ENCODE data around the gene CHN2.

The CHN2 gene

GRCh38 chr7:29480451-29480850, 285.9 kb downstream of the CHN2 start:
- peak overlapping the region; percentile 17 for H3K27ac ChIP-seq (ENCODE audit: low read depth, low read length)
- peak overlapping the region; percentile 67 to 82 for H3K4me3 ChIP-seq (ENCODE audit: low read depth in 1 of 2, low read length in 2 of 2)
- H3K27me3 ChIP-seq (ENCODE audit: control insufficient read depth in 1 of 2, insufficient read depth in 2 of 2, low read length in 2 of 2), result no peaks in the 10 kb centered on the region
- H3K9ac ChIP-seq (ENCODE audit: low read depth in 1 of 2, low read length in 2 of 2), result peak overlapping the region; percentile 63 to 92
- H3K4me1 ChIP-seq (ENCODE audit: control insufficient read depth in 1 of 2, insufficient read depth in 2 of 2, low read length in 2 of 2), result peaks cover 26 to 43% of the 10 kb centered on the region in 2 donors
- H3K9me3 ChIP-seq (ENCODE audit: control insufficient read depth in 1 of 2, low read length in 2 of 2), result no peaks in the 10 kb centered on the region
- no peaks in the 10 kb centered on the region for H3K36me3 ChIP-seq (ENCODE audit: control insufficient read depth in 1 of 2, insufficient read depth in 2 of 2, low read length in 2 of 2)

DNA sequence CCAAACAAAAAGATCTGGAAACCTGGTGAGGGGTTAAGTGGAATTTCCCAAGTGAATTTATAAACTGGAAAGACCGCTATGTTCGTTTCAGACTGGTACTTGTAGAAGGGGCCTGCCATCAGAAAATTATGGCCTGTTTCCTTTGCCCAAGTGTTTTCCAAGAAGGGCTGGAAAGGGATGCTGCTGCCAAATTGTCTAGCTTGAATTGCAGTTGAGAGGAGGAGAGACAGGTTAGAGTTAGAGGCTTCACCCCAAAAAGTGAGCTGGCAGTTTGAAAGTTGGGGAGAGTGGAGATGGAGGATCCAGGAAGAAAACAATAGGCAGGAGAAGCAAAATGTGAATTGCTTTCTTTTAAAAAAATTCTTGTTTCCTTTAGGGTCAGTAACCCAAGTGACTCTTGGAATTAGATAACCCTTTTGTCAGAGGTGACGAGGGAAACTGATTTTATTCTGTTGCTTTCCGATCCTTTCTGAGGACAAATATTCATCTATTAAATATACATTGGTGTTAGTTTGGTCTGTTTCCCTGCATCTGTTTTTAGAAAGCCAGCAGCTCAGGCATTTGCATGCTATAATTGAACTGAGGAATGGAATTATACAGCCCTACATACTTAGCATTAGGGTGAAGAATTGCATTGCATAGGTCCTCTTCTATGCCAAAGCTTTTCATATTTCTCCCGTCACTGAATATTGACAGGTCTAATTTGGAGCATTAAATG, 286.5 kb downstream of the CHN2 start:
- Histone ChIP-seq H3K27ac (ENCODE audit: low read depth, low read length) (no peak overlapping the region), H3K4me1 (ENCODE audit: control insufficient read depth in 1 of 2, insufficient read depth in 2 of 2, low read length in 2 of 2) (peaks cover 32 to 50% of the 10 kb centered on the region in 2 donors), H3K9ac (ENCODE audit: low read depth in 1 of 2, low read length in 2 of 2) (peak overlapping the region; percentile 63 to 92), H3K27me3 (ENCODE audit: control insufficient read depth in 1 of 2, insufficient read depth in 2 of 2, low read length in 2 of 2) (no peaks in the 10 kb centered on the region), H3K4me3 (ENCODE audit: low read depth in 1 of 2, low read length in 2 of 2) (peak overlapping the region; percentile 67 to 82), H3K9me3 (ENCODE audit: control insufficient read depth in 1 of 2, low read length in 2 of 2) (no peaks in the 10 kb centered on the region), H3K36me3 (ENCODE audit: control insufficient read depth in 1 of 2, insufficient read depth in 2 of 2, low read length in 2 of 2) (no peaks in the 10 kb centered on the region)

DNA sequence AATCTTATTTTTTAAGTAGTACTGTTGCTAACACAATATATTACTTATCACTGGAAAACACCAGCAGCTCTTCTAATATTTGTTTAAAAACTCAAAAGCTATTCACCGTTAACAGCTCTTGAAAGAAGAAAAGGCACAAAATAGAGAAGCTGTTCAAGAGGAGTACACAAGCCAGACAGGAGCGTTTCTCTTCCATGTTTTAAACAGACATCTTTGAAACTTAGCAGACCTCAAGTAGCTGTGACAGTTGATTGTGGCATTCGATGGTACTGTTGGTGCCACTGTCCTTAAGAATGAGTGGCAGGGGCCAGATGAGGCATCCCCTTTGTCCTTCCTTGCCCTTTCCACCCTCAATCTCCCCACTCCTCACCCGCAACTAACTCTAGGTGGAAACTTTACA, 287.5 kb downstream of the CHN2 start:
- Histone ChIP-seq H3K9ac (ENCODE audit: low read depth in 1 of 2, low read length in 2 of 2) (peak overlapping the region; percentile 63 to 79), H3K27ac (ENCODE audit: low read depth, low read length) (no peak overlapping the region)

DNA sequence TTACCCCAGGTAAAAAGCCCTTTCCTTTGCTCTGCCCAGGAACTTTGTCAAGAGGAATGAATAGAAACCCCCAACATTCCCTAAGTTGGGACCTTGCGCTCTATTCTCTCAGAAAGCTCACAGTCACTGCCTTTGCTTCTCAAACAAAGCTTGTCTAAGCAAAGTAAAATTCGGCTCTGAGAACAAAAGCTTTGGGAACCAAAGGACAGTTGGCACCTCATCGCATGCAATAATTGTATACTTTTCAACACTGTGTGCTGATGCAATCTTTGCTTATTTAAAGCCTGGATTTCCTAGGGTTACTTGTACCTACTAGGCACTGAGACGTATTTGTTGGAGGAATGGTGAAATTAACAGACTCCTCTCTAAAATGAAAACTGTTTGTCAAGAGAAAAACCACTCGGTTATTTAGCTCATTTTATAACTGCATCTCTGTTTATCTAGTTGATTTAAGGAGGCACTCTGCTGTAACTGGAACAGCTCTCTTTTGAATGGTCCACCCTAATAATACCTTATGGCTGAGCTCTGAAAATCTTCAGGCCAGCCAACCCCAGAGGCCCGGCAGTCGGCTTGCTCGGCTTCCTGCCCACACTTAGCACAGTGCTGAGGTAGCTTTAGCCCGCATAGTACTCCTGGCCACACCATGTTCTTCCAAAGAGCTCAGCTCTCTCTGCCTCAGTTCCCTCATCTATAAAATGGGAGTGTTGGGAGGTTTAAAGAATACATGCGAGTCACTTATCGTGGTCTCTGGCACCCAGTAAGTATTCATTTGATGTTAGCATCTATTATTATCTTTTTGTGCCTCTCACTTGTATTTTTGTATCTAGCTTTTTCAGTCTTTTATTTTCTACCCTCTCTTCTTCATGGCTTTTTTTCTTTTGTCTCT, 288.9 kb downstream of the CHN2 start:
- peak overlapping the region; percentile 33 to 42 for H3K9ac ChIP-seq (ENCODE audit: low read depth in 1 of 2, low read length in 2 of 2)
- H3K4me1 ChIP-seq (ENCODE audit: control insufficient read depth in 1 of 2, insufficient read depth in 2 of 2, low read length in 2 of 2), result peaks cover 40 to 57% of the 10 kb centered on the region in 2 donors
- peak overlapping the region; percentile 56 to 59 for H3K4me3 ChIP-seq (ENCODE audit: low read depth in 1 of 2, low read length in 2 of 2)
- H3K27ac ChIP-seq (ENCODE audit: low read depth, low read length), result peak overlapping the region; percentile 30
- H3K9me3 ChIP-seq (ENCODE audit: control insufficient read depth in 1 of 2, low read length in 2 of 2), result no peaks in the 10 kb centered on the region
- no peaks in the 10 kb centered on the region for H3K27me3 ChIP-seq (ENCODE audit: control insufficient read depth in 1 of 2, insufficient read depth in 2 of 2, low read length in 2 of 2)
- H3K36me3 ChIP-seq (ENCODE audit: control insufficient read depth in 1 of 2, insufficient read depth in 2 of 2, low read length in 2 of 2), result no peaks in the 10 kb centered on the region

More for the DNA sequence above, 287.5 kb downstream of the CHN2 start:
- Histone ChIP-seq H3K4me1 (ENCODE audit: control insufficient read depth in 1 of 2, insufficient read depth in 2 of 2, low read length in 2 of 2) (peaks cover 41 to 57% of the 10 kb centered on the region in 2 donors), H3K36me3 (ENCODE audit: control insufficient read depth in 1 of 2, insufficient read depth in 2 of 2, low read length in 2 of 2) (no peaks in the 10 kb centered on the region), H3K9me3 (ENCODE audit: control insufficient read depth in 1 of 2, low read length in 2 of 2) (no peaks in the 10 kb centered on the region), H3K27me3 (ENCODE audit: control insufficient read depth in 1 of 2, insufficient read depth in 2 of 2, low read length in 2 of 2) (no peaks in the 10 kb centered on the region), H3K4me3 (ENCODE audit: low read depth in 1 of 2, low read length in 2 of 2) (peak overlapping the region; percentile 67 to 82)

GRCh38 chr7:29484280-29484679, 289.7 kb downstream of the CHN2 start:
- no peaks in the 10 kb centered on the region for H3K36me3 ChIP-seq (ENCODE audit: control insufficient read depth in 1 of 2, insufficient read depth in 2 of 2, low read length in 2 of 2)
- H3K4me3 ChIP-seq (ENCODE audit: low read depth in 1 of 2, low read length in 2 of 2), result peak overlapping the region; percentile 56 to 59
- no peak overlapping the region for H3K27ac ChIP-seq (ENCODE audit: low read depth, low read length)
- H3K27me3 ChIP-seq (ENCODE audit: control insufficient read depth in 1 of 2, insufficient read depth in 2 of 2, low read length in 2 of 2), result no peaks in the 10 kb centered on the region
- H3K4me1 ChIP-seq (ENCODE audit: control insufficient read depth in 1 of 2, insufficient read depth in 2 of 2, low read length in 2 of 2), result peaks cover 35 to 57% of the 10 kb centered on the region in 2 donors
- no peaks in the 10 kb centered on the region for H3K9me3 ChIP-seq (ENCODE audit: control insufficient read depth in 1 of 2, low read length in 2 of 2)
- peak overlapping the region; percentile 33 to 42 for H3K9ac ChIP-seq (ENCODE audit: low read depth in 1 of 2, low read length in 2 of 2)

- Histone ChIP-seq H3K9ac (ENCODE audit: low read depth in 1 of 2, low read length in 2 of 2) (peak overlapping the region; percentile 33 to 42), H3K27me3 (ENCODE audit: control insufficient read depth in 1 of 2, insufficient read depth in 2 of 2, low read length in 2 of 2) (no peaks in the 10 kb centered on the region), H3K4me1 (ENCODE audit: control insufficient read depth in 1 of 2, insufficient read depth in 2 of 2, low read length in 2 of 2) (peaks cover 37 to 64% of the 10 kb centered on the region in 2 donors), H3K27ac (ENCODE audit: low read depth, low read length) (no peak overlapping the region), H3K36me3 (ENCODE audit: control insufficient read depth in 1 of 2, insufficient read depth in 2 of 2, low read length in 2 of 2) (no peaks in the 10 kb centered on the region), H3K4me3 (ENCODE audit: low read depth in 1 of 2, low read length in 2 of 2) (peak overlapping the region; percentile 41 to 46), H3K9me3 (ENCODE audit: control insufficient read depth in 1 of 2, low read length in 2 of 2) (no peaks in the 10 kb centered on the region)
These were observed 291.0 kb downstream of the CHN2 start for GRCh38 chr7:29485339-29486190.

DNA sequence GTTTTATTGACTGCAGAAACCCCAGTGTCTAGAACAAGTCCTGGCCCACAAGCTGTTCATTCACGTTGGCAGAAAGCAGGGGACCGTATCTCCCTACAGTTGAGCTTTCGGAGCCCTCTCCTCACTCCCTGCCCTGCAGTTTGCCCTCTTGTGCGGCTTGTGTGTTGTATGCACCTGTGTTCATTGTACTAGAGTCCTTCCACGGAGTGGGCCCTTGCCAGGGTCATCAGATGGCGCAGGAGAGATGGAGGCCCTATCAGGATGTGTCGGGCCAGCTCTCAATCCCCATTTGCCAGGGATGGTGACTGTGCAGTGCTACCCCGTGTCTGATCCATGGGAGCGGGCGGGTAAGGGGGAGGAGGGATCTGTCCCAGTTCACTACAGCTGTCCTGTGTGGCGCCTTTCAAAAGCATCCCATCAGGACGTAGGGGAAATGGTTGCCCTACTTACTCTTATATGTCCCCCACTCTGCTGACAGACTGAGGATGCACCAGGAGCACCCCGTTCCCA, 291.7 kb downstream of the CHN2 start:
- Histone ChIP-seq H3K36me3 (ENCODE audit: control insufficient read depth in 1 of 2, insufficient read depth in 2 of 2, low read length in 2 of 2) (no peaks in the 10 kb centered on the region), H3K4me1 (ENCODE audit: control insufficient read depth in 1 of 2, insufficient read depth in 2 of 2, low read length in 2 of 2) (peaks cover 38 to 64% of the 10 kb centered on the region in 2 donors), H3K9me3 (ENCODE audit: control insufficient read depth in 1 of 2, low read length in 2 of 2) (no peaks in the 10 kb centered on the region), H3K27me3 (ENCODE audit: control insufficient read depth in 1 of 2, insufficient read depth in 2 of 2, low read length in 2 of 2) (no peaks in the 10 kb centered on the region), H3K27ac (ENCODE audit: low read depth, low read length) (no peak overlapping the region), H3K9ac (ENCODE audit: low read depth in 1 of 2, low read length in 2 of 2) (peak overlapping the region in 1 of 2 donors; percentile 6), H3K4me3 (ENCODE audit: low read depth in 1 of 2, low read length in 2 of 2) (peak overlapping the region; percentile 41 to 46)

GRCh38 chr7:29487424-29487823, 292.8 kb downstream of the CHN2 start:
- Histone ChIP-seq H3K9me3 (ENCODE audit: control insufficient read depth in 1 of 2, low read length in 2 of 2) (no peaks in the 10 kb centered on the region), H3K9ac (ENCODE audit: low read depth in 1 of 2, low read length in 2 of 2) (peak overlapping the region in 1 of 2 donors; percentile 37), H3K4me3 (ENCODE audit: low read depth in 1 of 2, low read length in 2 of 2) (peak overlapping the region in 1 of 2 donors; percentile 40), H3K27me3 (ENCODE audit: control insufficient read depth in 1 of 2, insufficient read depth in 2 of 2, low read length in 2 of 2) (no peaks in the 10 kb centered on the region), H3K27ac (ENCODE audit: low read depth, low read length) (no peak overlapping the region), H3K4me1 (ENCODE audit: control insufficient read depth in 1 of 2, insufficient read depth in 2 of 2, low read length in 2 of 2) (peaks cover 38 to 66% of the 10 kb centered on the region in 2 donors), H3K36me3 (ENCODE audit: control insufficient read depth in 1 of 2, insufficient read depth in 2 of 2, low read length in 2 of 2) (no peaks in the 10 kb centered on the region)

GRCh38 chr7:29488203-29488970, 293.8 kb downstream of the CHN2 start:
- Histone ChIP-seq H3K36me3 (ENCODE audit: control insufficient read depth in 1 of 2, insufficient read depth in 2 of 2, low read length in 2 of 2) (no peaks in the 10 kb centered on the region), H3K9me3 (ENCODE audit: control insufficient read depth in 1 of 2, low read length in 2 of 2) (no peaks in the 10 kb centered on the region), H3K4me3 (ENCODE audit: low read depth in 1 of 2, low read length in 2 of 2) (peak overlapping the region; percentile 4 to 40), H3K4me1 (ENCODE audit: control insufficient read depth in 1 of 2, insufficient read depth in 2 of 2, low read length in 2 of 2) (peaks cover 38 to 71% of the 10 kb centered on the region in 2 donors), H3K27me3 (ENCODE audit: control insufficient read depth in 1 of 2, insufficient read depth in 2 of 2, low read length in 2 of 2) (no peaks in the 10 kb centered on the region), H3K27ac (ENCODE audit: low read depth, low read length) (no peak overlapping the region), H3K9ac (ENCODE audit: low read depth in 1 of 2, low read length in 2 of 2) (peak overlapping the region in 1 of 2 donors; percentile 37)
